Neural cell (in vitro differentiated cells): ENCODE results near the gene PDCD5. TPM values are rescaled to one million over a fixed set of nuclear protein-coding genes. Genes with fewer than 3 reads are reported as not detected.

Source experiments
- H2AFZ ChIP-seq: fragments of 200-600, 300-800 bp; sonication (generic), shearing (Covaris generic); 2 replicates; pipeline ENCODE4 v1.6.0; 2014; ENCODE audit warnings: low read depth, mild to moderate bottlenecking, antibody characterized with exemption, low read length, moderate library complexity
- H3F3A ChIP-seq: fragments of 200-600 bp; shearing (Covaris generic); 2 replicates; pipeline ENCODE4 v1.6.1; 2016; ENCODE audit warnings: mild to moderate bottlenecking, moderate library complexity, mixed read lengths, antibody characterized with exemption, low read length; ENCODE audit not compliant: insufficient read depth, poor library complexity, severe bottlenecking
- H3K27ac ChIP-seq: fragments of 200-600, 300-800 bp; sonication (generic), shearing (Covaris generic); 2 replicates; pipeline ENCODE4 v1.5.1; 2014; ENCODE audit warnings: mild to moderate bottlenecking, low read length, moderate library complexity
- H3K27me3 ChIP-seq: fragments of 300-800, 200-600 bp; sonication (generic), shearing (Covaris generic); 2 replicates; pipeline ENCODE4 v1.6.0; 2014; ENCODE audit warnings: mild to moderate bottlenecking, low read depth, low read length, moderate library complexity; ENCODE audit not compliant: insufficient read depth
- H3K36me3 ChIP-seq: fragments of 300-800, 200-600 bp; sonication (generic), shearing (Covaris generic); 2 replicates; pipeline ENCODE4 v1.5.1; 2014; ENCODE audit warnings: mild to moderate bottlenecking, antibody characterized with exemption, low read length, moderate library complexity; ENCODE audit not compliant: insufficient read depth
- H3K4me2 ChIP-seq: fragments of 300-800, 200-600 bp; sonication (generic), shearing (Covaris generic); 2 replicates; pipeline ENCODE4 v1.6.0; 2014; ENCODE audit warnings: mild to moderate bottlenecking, low read length
- H3K4me3 ChIP-seq: fragments of 300-800, 200-600 bp; sonication (generic), shearing (Covaris generic); 2 replicates; pipeline ENCODE4 v1.5.1; 2014; ENCODE audit warnings: mild to moderate bottlenecking, low read length, moderate library complexity
- H3K79me2 ChIP-seq: fragments of 200-600 bp; shearing (Covaris generic); replicated peaks from 2 replicates; pipeline ENCODE4 v1.6.0; 2014; ENCODE audit warnings: mild to moderate bottlenecking, low read length, moderate library complexity; ENCODE audit not compliant: insufficient read depth
- H3K9ac ChIP-seq: fragments of 300-800, 200-600 bp; sonication (generic), shearing (Covaris generic); 2 replicates; pipeline ENCODE4 v1.6.1; 2016; ENCODE audit warnings: mild to moderate bottlenecking, low read length, mixed read lengths
- H3K9me2 ChIP-seq: fragments of 200-600 bp; shearing (Covaris generic); 2 replicates; pipeline ENCODE4 v1.6.1; 2016; ENCODE audit warnings: mild to moderate bottlenecking, low read length, mixed read lengths; ENCODE audit not compliant: insufficient read depth
- H3K9me3 ChIP-seq: fragments of 200-600, 300-800 bp; sonication (generic), shearing (Covaris generic); 2 replicates; pipeline ENCODE4 v1.6.1; 2016; ENCODE audit warnings: mild to moderate bottlenecking, mixed run types, low read length, moderate library complexity, mixed read lengths
- H4K20me1 ChIP-seq: fragments of 200-600 bp; shearing (Covaris generic); 2 replicates; pipeline ENCODE4 v1.6.1; 2016; ENCODE audit warnings: mild to moderate bottlenecking, mixed run types; ENCODE audit not compliant: insufficient read depth
- CTCF ChIP-seq: fragments of 450-650 bp; IDR thresholded peaks from 2 replicates; pipeline ENCODE4 v1.5.1; 2014; ENCODE audit warnings: antibody characterized with exemption, mild to moderate bottlenecking, moderate library complexity; ENCODE audit not compliant: poor library complexity, severe bottlenecking
- EP300 ChIP-seq: fragments of 450-650 bp; conservative IDR thresholded peaks from 2 replicates; pipeline ENCODE4 v1.6.1; 2014; ENCODE audit warnings: antibody characterized with exemption, mild to moderate bottlenecking, moderate library complexity; ENCODE audit not compliant: poor library complexity, severe bottlenecking
- EZH2 ChIP-seq: fragments of 200-600, 300-800 bp; shearing (Covaris generic), sonication (generic); IDR thresholded peaks from 2 replicates; pipeline ENCODE4 v1.6.1; 2014; ENCODE audit warnings: antibody characterized with exemption, low read length, borderline replicate concordance, mild to moderate bottlenecking; ENCODE audit not compliant: insufficient read depth, poor library complexity, severe bottlenecking
- MXI1 ChIP-seq: fragments of 450-650 bp; conservative IDR thresholded peaks from 2 replicates; pipeline ENCODE4 v1.6.1; 2014; ENCODE audit warnings: antibody characterized with exemption, mild to moderate bottlenecking; ENCODE audit not compliant: poor library complexity, severe bottlenecking
- POLR2AphosphoS5 ChIP-seq: IDR thresholded peaks from 2 replicates; pipeline ENCODE4 v1.6.1; 2012
- RAD21 ChIP-seq: fragments of 450-650 bp; conservative IDR thresholded peaks from 2 replicates; pipeline ENCODE4 v1.6.1; 2014; ENCODE audit warnings: antibody characterized with exemption, mild to moderate bottlenecking, moderate library complexity
- SMC3 ChIP-seq: fragments of 450-650 bp; conservative IDR thresholded peaks from 2 replicates; pipeline ENCODE4 v1.6.1; 2014; ENCODE audit warnings: antibody characterized with exemption, mild to moderate bottlenecking, moderate library complexity; ENCODE audit not compliant: poor library complexity
- TAF1 ChIP-seq: IDR thresholded peaks from 2 replicates; pipeline ENCODE4 v1.6.1; 2012; ENCODE audit warnings: low read depth
- polyA minus RNA-seq: library from RNA; depleted of rRNA, polyadenylated mRNA; stranded (reverse); fragments of >200 nt; gene quantifications from 2 replicates; pipeline ENCODE4 v1.2.3, GENCODE V29; 2014
- polyA plus RNA-seq: library from polyadenylated mRNA; depleted of rRNA; stranded (reverse); fragments of >200 nt; gene quantifications from 2 replicates; pipeline ENCODE4 v1.2.3, GENCODE V29; 2014
- TF ChIP-seq, protein P1 (sequence below): IDR thresholded peaks from 2 replicates; pipeline ENCODE4 v1.6.1; 2012; ENCODE audit warnings: borderline replicate concordance

Gene PDCD5
- polyA plus RNA-seq (183 and 189 TPM in 2 replicates), polyA minus RNA-seq (52.1 and 66.6 TPM in 2 replicates)

GRCh38 chr19:32580901-32581704 is at the start of gene PDCD5:
TSS of gene PDCD5 (plus strand) at chr19:32581190. CDS start at chr19:32581262, 72 bp downstream.
- Histone ChIP-seq H3K4me2 (peak within 1 kb of the TSS; percentile 52), H3K27ac (no peak within 1 kb of the TSS), H4K20me1 (no peaks in the 10 kb centered on the region), H3K36me3 (no peaks in the 10 kb centered on the region), H3K9ac (peak within 1 kb of the TSS; percentile 67), H3F3A (no peaks in the 10 kb centered on the region), H3K79me2 (peaks cover 16% of the 10 kb centered on the region), H3K4me3 (peak within 1 kb of the TSS; percentile 72), H3K9me2 (no peaks in the 10 kb centered on the region), H3K27me3 (no peaks in the 10 kb centered on the region), H3K9me3 (no peaks in the 10 kb centered on the region), H2AFZ (peak within 1 kb of the TSS; percentile 73)
- TF ChIP-seq POLR2AphosphoS5, result peak; percentile 79
- TF ChIP-seq EZH2, result no peak
- TF ChIP-seq CTCF, result peak; percentile 25
- peak; percentile 96 for TF ChIP-seq MXI1
- TF ChIP-seq EP300, result peak; percentile 45
- TF ChIP-seq RAD21, result no peak
- TF ChIP-seq, protein P1, sequence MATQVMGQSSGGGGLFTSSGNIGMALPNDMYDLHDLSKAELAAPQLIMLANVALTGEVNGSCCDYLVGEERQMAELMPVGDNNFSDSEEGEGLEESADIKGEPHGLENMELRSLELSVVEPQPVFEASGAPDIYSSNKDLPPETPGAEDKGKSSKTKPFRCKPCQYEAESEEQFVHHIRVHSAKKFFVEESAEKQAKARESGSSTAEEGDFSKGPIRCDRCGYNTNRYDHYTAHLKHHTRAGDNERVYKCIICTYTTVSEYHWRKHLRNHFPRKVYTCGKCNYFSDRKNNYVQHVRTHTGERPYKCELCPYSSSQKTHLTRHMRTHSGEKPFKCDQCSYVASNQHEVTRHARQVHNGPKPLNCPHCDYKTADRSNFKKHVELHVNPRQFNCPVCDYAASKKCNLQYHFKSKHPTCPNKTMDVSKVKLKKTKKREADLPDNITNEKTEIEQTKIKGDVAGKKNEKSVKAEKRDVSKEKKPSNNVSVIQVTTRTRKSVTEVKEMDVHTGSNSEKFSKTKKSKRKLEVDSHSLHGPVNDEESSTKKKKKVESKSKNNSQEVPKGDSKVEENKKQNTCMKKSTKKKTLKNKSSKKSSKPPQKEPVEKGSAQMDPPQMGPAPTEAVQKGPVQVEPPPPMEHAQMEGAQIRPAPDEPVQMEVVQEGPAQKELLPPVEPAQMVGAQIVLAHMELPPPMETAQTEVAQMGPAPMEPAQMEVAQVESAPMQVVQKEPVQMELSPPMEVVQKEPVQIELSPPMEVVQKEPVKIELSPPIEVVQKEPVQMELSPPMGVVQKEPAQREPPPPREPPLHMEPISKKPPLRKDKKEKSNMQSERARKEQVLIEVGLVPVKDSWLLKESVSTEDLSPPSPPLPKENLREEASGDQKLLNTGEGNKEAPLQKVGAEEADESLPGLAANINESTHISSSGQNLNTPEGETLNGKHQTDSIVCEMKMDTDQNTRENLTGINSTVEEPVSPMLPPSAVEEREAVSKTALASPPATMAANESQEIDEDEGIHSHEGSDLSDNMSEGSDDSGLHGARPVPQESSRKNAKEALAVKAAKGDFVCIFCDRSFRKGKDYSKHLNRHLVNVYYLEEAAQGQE, result no peak
- no peak for TF ChIP-seq TAF1
- TF ChIP-seq SMC3, result peak; percentile 30

DNA sequence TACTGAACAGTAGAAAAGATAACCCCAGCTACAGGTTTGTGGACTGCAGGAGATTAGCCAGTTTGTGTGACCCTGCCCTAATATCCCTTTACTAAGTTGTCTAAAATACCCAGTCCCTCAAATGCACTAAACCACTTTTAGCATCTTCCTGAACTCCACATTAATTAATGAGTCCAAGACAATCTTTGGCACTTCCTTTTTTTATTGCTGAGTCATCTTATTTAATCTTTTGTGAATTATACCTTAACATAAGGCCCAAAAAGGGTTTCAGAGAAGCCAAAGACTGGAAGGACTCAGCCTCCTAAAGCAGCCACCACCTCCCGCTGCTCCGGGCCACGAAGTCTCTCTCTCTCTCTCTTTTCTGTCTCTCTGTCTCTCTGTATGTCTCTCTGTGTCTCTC is 48.8 kb upstream of the PDCD5 start:
- Histone ChIP-seq H3K4me3 (no peak overlapping the region), H3K36me3 (no peaks in the 10 kb centered on the region), H3K27me3 (no peaks in the 10 kb centered on the region), H3K27ac (no peak overlapping the region), H3K9me3 (no peaks in the 10 kb centered on the region), H3K4me2 (no peak overlapping the region), H3K9me2 (no peaks in the 10 kb centered on the region), H3F3A (no peaks in the 10 kb centered on the region), H3K79me2 (no peaks in the 10 kb centered on the region), H3K9ac (no peak overlapping the region), H2AFZ (no peak overlapping the region), H4K20me1 (no peaks in the 10 kb centered on the region)
- no peak for TF ChIP-seq EP300
- TF ChIP-seq, protein P1, result no peak
- no peak for TF ChIP-seq RAD21
- TF ChIP-seq TAF1, result no peak
- TF ChIP-seq CTCF, result no peak
- no peak for TF ChIP-seq EZH2
- TF ChIP-seq SMC3, result no peak
- TF ChIP-seq MXI1, result no peak
- TF ChIP-seq POLR2AphosphoS5, result no peak
